ENCODE results near the gene INTS6. TPM values are rescaled to one million over a fixed set of nuclear protein-coding genes. Genes with fewer than 3 reads are reported as not detected.
A peak's percentile ranks its signal among the peaks of the same experiment; 100 is the strongest.

INTS6 gene
- total and polyA plus RNA-seq, 2 donors (not counting 1 experiment from before 2014, with no cell fraction given), result 15.4 to 74.7 TPM

GRCh38 chr13:51331354-51331861, 121.4 kb downstream of the INTS6 start:
- Mint-ChIP-seq H3K27ac (no peak overlapping the region), H3K9me3 (ENCODE audit: insufficient read depth) (no peaks in the 10 kb centered on the region), H3K4me3 (peak overlapping the region; percentile 12), H3K27me3 (no peaks in the 10 kb centered on the region), H3K4me1 (peaks cover 12% of the 10 kb centered on the region)
- Histone ChIP-seq H2AFZ (ENCODE audit: insufficient read depth, low read depth, low read length, poor library complexity, severe bottlenecking) (no peak overlapping the region), H3K27me3 (replicated peaks in 1 of 4; ENCODE audit: control extremely low read depth in 1 of 4, control insufficient read depth in 3 of 4, insufficient read depth in 4 of 4, low read length in 3 of 4) (no peaks in the 10 kb centered on the region), H3K36me3 (replicated peaks in 1 of 2; ENCODE audit: control extremely low read depth in 1 of 2, control insufficient read depth in 1 of 2, extremely low read depth in 1 of 2, insufficient read depth in 2 of 2, low read length in 1 of 2) (no peaks in the 10 kb centered on the region), H4K20me1 (ENCODE audit: control insufficient read depth, insufficient read depth, low read length, poor library complexity, severe bottlenecking) (no peaks in the 10 kb centered on the region), H3K9ac (ENCODE audit: low read length) (no peak overlapping the region), H3K9me3 (ENCODE audit: control extremely low read depth in 1 of 3, control insufficient read depth in 2 of 3, insufficient read depth in 1 of 3, low read length in 2 of 3) (no peaks in the 10 kb centered on the region), H3K27ac (ENCODE audit: low read length in 2 of 2) (no peak overlapping the region), H3K79me2 (ENCODE audit: control insufficient read depth, insufficient read depth, low read length) (no peaks in the 10 kb centered on the region), H3K4me3 (ENCODE audit: control extremely low read depth in 1 of 5, extremely low read depth in 1 of 5, insufficient read depth in 1 of 5, low read depth in 2 of 5, low read length in 4 of 5) (no peak overlapping the region), H3K4me1 (ENCODE audit: control insufficient read depth in 2 of 2, insufficient read depth in 2 of 2, low read length in 2 of 2) (peaks cover 8 to 16% of the 10 kb centered on the region in 2 donors), H3K4me2 (replicated peaks; ENCODE audit: low read depth, low read length, poor library complexity, severe bottlenecking) (no peak overlapping the region)
- intact Hi-C loops (cut with micrococcal nuclease), result no loop called here
- WGBS (ENCODE audit: insufficient coverage), result 20% methylated on average over 1 of the region's 6 CpGs
- TF ChIP-seq EZH2 (IDR thresholded peaks at IDR 0.05; ENCODE audit: borderline replicate concordance, insufficient read depth, low read depth, low read length, poor library complexity, severe bottlenecking) (no peak), CTCF (IDR thresholded peaks at IDR 0.05) (no peak)
- no peak for ATAC-seq (ENCODE audit: low read depth)
- ChIA-PET CTCF (interaction anchor here (0.6 to 1.1 kb wide), 2 partner anchors 16 to 45 kb away, joined by 3 to 4 read pairs; no protein-coding TSS in a partner anchor), POLR2A (interaction anchor here (0.6 kb wide), 1 partner anchor 431 kb away, joined by 7 read pairs; no protein-coding TSS in a partner anchor)
- DNase-seq, result no peak

GRCh38 chr13:51330791-51331190, 122.0 kb downstream of the INTS6 start:
- no peak overlapping the region for H3K27ac ChIP-seq (ENCODE audit: low read length in 2 of 2)
- DNase-seq, result no peak
- WGBS (ENCODE audit: insufficient coverage), result 5% methylated on average over 3 of the region's 3 CpGs
- H3K4me3 ChIP-seq (ENCODE audit: control extremely low read depth in 1 of 5, extremely low read depth in 1 of 5, insufficient read depth in 1 of 5, low read depth in 2 of 5, low read length in 4 of 5), result no peak overlapping the region
- CTCF ChIA-PET, result interaction anchor here (0.6 to 1.1 kb wide), 2 partner anchors 16 to 46 kb away, joined by 3 to 4 read pairs; no protein-coding TSS in a partner anchor
- ATAC-seq (ENCODE audit: low read depth), result no peak
- Mint-ChIP-seq H3K4me3 (no peak overlapping the region), H3K27ac (no peak overlapping the region), H3K4me1 (peaks cover 13% of the 10 kb centered on the region), H3K27me3 (no peaks in the 10 kb centered on the region), H3K9me3 (ENCODE audit: insufficient read depth) (no peaks in the 10 kb centered on the region)
- no peak overlapping the region for H3K4me2 ChIP-seq (replicated peaks; ENCODE audit: low read depth, low read length, poor library complexity, severe bottlenecking)
- no peaks in the 10 kb centered on the region for H3K36me3 ChIP-seq (replicated peaks in 1 of 2; ENCODE audit: control extremely low read depth in 1 of 2, control insufficient read depth in 1 of 2, extremely low read depth in 1 of 2, insufficient read depth in 2 of 2, low read length in 1 of 2)
- no peaks in the 10 kb centered on the region for H3K27me3 ChIP-seq (replicated peaks in 1 of 4; ENCODE audit: control extremely low read depth in 1 of 4, control insufficient read depth in 3 of 4, insufficient read depth in 4 of 4, low read length in 3 of 4)
- H3K79me2 ChIP-seq (ENCODE audit: control insufficient read depth, insufficient read depth, low read length), result no peaks in the 10 kb centered on the region
- POLR2A ChIA-PET, result interaction anchor here (0.7 kb wide), 1 partner anchor 490 kb away, joined by 4 read pairs; no protein-coding TSS in a partner anchor
- TF ChIP-seq CTCF (IDR thresholded peaks at IDR 0.05) (no peak), EZH2 (IDR thresholded peaks at IDR 0.05; ENCODE audit: borderline replicate concordance, insufficient read depth, low read depth, low read length, poor library complexity, severe bottlenecking) (no peak)
- H2AFZ ChIP-seq (ENCODE audit: insufficient read depth, low read depth, low read length, poor library complexity, severe bottlenecking), result no peak overlapping the region
- no peaks in the 10 kb centered on the region for H4K20me1 ChIP-seq (ENCODE audit: control insufficient read depth, insufficient read depth, low read length, poor library complexity, severe bottlenecking)
- no peaks in the 10 kb centered on the region for H3K9me3 ChIP-seq (ENCODE audit: control extremely low read depth in 1 of 3, control insufficient read depth in 2 of 3, insufficient read depth in 1 of 3, low read length in 2 of 3)
- H3K9ac ChIP-seq (ENCODE audit: low read length), result no peak overlapping the region
- peaks cover 8 to 16% of the 10 kb centered on the region in 2 donors for H3K4me1 ChIP-seq (ENCODE audit: control insufficient read depth in 2 of 2, insufficient read depth in 2 of 2, low read length in 2 of 2)
- intact Hi-C loops (cut with micrococcal nuclease), result no loop called here

All from B cell (primary cell).